T-helper 2 cell treated with Interferon-gamma antibody and Interleukin-4, amounts not matched to agents 5 μg/mL and 100 μg/mL, for 36 hours (primary cell): ENCODE measurements around the gene PRPF6.
"Not testable (repeated sequence)": the region's sequence is repeated elsewhere in the genome, so short reads cannot be mapped to it uniquely, and the experiment has no call there.

Experiments used
- DNase-seq: peaks from one replicate; pipeline ENCODE4 v3.0.0; 2021; ENCODE audit warnings: low spot score
- H3K27ac Mint-ChIP-seq: one replicate; pipeline ENCODE4 v1.8.0; 2021; ENCODE audit warnings: mild to moderate bottlenecking, mixed read lengths
- H3K27me3 Mint-ChIP-seq: one replicate; pipeline ENCODE4 v1.8.0; 2021; ENCODE audit warnings: low read depth, mixed read lengths
- H3K36me3 Mint-ChIP-seq: one replicate; pipeline ENCODE4 v1.8.0; 2021; ENCODE audit warnings: low read depth, mixed read lengths
- H3K4me1 Mint-ChIP-seq: one replicate; pipeline ENCODE4 v1.8.0; 2021; ENCODE audit warnings: low read depth, mixed read lengths
- H3K4me3 Mint-ChIP-seq: one replicate; pipeline ENCODE4 v1.8.0; 2022; ENCODE audit warnings: mild to moderate bottlenecking, moderate library complexity, mixed read lengths
- H3K9me3 Mint-ChIP-seq: one replicate; pipeline ENCODE4 v1.8.0; 2021; ENCODE audit warnings: mixed read lengths

PRPF6 gene

GRCh38 chr20:63953764-63954429, 27.0 kb upstream of the PRPF6 start:
- Mint-ChIP-seq H3K4me3 (peak overlapping the region; percentile 82), H3K9me3 (no peaks in the 10 kb centered on the region), H3K4me1 (peaks cover 26% of the 10 kb centered on the region), H3K27ac (peak overlapping the region; percentile 60), H3K27me3 (no peaks in the 10 kb centered on the region), H3K36me3 (peaks cover 6% of the 10 kb centered on the region)
- DNase-seq: no peak

DNA sequence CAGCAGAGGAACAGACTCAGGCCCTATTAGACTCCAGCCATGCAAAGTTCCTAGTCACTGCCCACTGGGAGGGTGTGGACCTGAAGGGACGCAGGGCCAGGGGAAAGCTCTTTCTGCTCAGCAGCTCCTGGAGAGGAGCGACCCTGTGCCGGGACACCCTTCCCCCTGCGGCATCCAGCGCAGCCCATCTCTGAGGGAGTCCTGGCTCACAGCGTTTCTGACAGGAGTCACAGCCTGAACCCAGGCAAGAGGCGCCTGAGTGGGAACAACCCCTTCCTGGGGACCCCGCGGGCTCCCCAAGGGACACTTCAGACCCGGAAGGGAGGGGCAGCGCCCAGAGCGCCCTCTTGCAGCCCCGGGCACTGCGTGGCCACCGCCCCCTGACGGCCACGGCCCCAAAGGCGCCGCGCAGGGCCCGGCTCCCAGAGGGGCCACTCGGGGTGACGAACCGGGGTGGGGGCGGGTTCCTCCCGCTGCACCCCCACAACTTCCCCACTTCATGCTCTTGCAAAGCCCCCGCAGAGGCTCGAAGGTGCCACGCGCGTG, 25.6 kb upstream of the PRPF6 start:
- H3K4me1 Mint-ChIP-seq: peaks cover 23% of the 10 kb centered on the region
- H3K36me3 Mint-ChIP-seq: peaks cover 11% of the 10 kb centered on the region
- DNase-seq: peak; percentile 51
- no peaks in the 10 kb centered on the region for H3K27me3 Mint-ChIP-seq
- peak overlapping the region; percentile 82 for H3K4me3 Mint-ChIP-seq
- no peak overlapping the region for H3K27ac Mint-ChIP-seq
- no peaks in the 10 kb centered on the region for H3K9me3 Mint-ChIP-seq

DNA sequence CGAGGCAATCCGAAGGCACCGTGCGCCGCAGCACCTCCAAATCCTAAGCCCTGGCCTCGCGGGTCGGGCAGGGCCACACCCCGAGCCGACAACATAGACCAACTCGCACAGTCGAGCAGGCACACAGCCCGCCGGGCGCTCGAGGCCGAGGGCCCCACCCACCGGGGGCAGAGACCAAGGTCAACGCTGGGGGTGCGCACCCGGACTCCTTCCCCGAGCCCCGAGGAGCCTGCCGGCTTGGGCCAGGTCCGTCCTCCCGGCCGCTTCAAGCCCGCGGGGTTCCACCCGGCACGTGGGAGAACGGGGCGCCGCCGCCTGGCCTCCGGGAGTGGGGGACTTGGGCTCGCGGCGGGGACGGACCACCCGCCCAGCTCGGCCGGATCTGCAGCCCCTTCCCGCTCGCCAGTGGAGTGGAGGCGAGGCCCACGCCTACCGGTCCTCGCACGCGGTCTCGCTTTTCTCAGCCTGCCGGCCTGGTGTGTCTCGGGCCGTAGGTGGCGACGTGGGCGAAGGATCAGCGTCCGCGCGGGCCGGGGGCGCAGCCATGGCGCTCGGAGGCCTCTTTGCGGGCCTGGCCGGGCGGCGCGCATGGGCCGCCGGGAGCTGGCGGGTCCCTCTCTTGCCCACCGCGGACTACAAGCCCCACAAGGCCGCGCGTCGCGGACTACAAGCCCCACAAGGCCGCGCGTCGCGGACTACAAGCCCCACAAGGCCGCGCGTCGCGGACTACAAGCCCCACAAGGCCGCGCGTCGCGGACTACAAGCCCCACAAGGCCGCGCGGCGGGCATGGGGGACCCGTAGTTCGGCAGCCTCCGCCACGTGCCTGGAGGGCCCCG, 24.9 kb upstream of the PRPF6 start, which contains the start of gene UCKL1:
Gene UCKL1, minus strand, starts transcription at position 590 of the 837 bp plus-strand sequence. Its CDS starts 44 bp downstream, at position 546.
- no peaks in the 10 kb centered on the region for H3K27me3 Mint-ChIP-seq
- H3K4me3 Mint-ChIP-seq: peak within 1 kb of the TSS; percentile 82
- no peaks in the 10 kb centered on the region for H3K9me3 Mint-ChIP-seq
- H3K36me3 Mint-ChIP-seq: peaks cover 11% of the 10 kb centered on the region
- DNase-seq: peak; percentile 89
- peaks cover 23% of the 10 kb centered on the region for H3K4me1 Mint-ChIP-seq
- H3K27ac Mint-ChIP-seq: peak within 1 kb of the TSS; percentile 86

DNA sequence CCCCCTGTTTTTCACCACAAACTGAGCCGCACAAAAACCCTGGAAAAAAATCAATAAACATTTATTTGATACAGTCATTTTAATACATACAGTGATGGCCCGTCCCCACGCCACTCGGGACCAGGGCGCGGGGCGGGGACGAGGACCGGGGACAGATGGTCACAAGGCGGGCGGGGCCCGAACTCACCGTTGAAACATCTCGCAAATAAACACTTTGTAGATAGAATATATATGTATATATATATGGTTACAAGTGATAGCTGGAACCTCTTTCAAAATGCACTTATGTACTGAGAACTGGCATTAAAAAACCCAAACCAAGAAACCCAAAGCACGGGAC, 24.3 kb upstream of the PRPF6 start:
- DNase-seq: no peak
- Mint-ChIP-seq H3K27me3 (no peaks in the 10 kb centered on the region), H3K36me3 (peaks cover 17% of the 10 kb centered on the region), H3K9me3 (no peaks in the 10 kb centered on the region), H3K4me1 (peaks cover 23% of the 10 kb centered on the region), H3K27ac (peak overlapping the region; percentile 83), H3K4me3 (peak overlapping the region; percentile 81)

DNA sequence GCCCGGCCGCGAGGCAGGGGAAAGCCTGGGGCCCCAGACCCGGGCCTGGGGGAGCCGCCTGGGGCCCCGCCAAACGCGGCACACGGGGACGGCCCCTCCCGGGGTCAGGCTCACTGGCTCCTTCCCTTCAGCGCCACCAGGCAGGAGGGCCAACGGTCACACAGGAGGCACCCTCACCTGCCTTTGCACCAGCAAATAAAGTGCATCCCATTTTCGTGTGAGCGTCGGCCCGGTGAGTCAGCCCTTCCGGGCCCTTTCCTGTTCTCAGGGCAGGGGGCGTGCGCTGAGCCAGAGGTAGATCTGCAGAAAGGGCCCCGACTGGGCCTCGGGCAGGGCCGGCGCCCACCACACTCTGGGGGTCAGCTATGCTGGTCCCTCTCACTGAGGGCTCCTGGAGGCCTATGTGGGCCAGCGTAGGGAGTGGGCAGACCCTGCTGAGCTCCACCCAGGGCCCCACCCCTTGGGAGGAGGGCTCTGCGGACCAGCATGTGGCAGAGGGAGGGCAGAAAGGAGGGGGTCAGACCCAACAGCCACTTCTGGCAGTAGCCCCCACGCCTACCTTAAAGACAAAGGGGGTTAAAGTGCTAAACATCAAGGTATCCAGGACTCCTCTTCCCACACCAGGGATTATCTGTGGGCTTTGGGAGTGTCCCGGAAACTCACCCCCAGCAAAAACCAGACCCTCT, 23.8 kb upstream of the PRPF6 start:
- H3K4me3 Mint-ChIP-seq: peak overlapping the region; percentile 68
- peaks cover 18% of the 10 kb centered on the region for H3K36me3 Mint-ChIP-seq
- no peaks in the 10 kb centered on the region for H3K9me3 Mint-ChIP-seq
- peaks cover 23% of the 10 kb centered on the region for H3K4me1 Mint-ChIP-seq
- no peaks in the 10 kb centered on the region for H3K27me3 Mint-ChIP-seq
- peak; percentile 76 for DNase-seq
- H3K27ac Mint-ChIP-seq: peak overlapping the region; percentile 86

DNA sequence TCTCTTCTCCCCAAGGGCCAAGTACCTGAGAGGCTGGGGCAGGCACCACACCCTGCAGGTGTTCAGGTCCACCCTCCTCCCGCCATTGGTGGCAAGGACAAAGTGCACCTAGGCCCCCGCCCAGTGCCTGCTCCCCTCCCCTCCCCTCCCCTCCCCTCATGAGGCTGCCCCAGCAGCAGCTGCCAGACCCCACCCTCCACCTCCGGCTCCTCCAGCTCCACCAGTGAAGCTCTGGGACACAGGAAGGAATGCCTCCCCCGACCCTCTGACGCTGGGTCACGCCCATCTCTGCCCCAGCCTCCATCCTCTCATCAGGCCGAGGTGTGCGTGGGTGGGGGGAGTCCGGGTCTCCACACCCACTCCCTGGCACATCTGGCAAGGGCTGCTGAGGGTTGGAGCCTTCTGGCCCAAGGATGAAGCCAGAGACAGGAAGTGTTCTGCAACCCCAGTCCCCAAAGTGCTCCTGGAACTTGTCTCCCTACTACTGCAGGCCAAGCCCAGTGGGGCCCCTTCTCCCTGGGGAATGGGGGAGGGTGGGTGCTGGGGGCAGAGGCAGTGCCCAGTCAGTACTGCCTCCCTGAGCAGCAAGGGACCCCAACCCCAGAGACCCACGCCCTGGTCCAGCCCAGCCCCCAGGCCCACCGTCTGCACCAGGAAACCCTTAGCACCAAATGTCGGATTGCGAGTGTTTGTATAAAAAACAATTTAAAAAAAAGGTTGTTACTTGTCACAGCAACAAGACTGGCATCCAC, 23.1 kb upstream of the PRPF6 start:
- H3K36me3 Mint-ChIP-seq: peaks cover 21% of the 10 kb centered on the region
- H3K9me3 Mint-ChIP-seq: no peaks in the 10 kb centered on the region
- H3K27ac Mint-ChIP-seq: peak overlapping the region; percentile 86
- peak; percentile 59 for DNase-seq
- H3K4me3 Mint-ChIP-seq: peak overlapping the region; percentile 68
- no peaks in the 10 kb centered on the region for H3K27me3 Mint-ChIP-seq
- peaks cover 23% of the 10 kb centered on the region for H3K4me1 Mint-ChIP-seq

DNA sequence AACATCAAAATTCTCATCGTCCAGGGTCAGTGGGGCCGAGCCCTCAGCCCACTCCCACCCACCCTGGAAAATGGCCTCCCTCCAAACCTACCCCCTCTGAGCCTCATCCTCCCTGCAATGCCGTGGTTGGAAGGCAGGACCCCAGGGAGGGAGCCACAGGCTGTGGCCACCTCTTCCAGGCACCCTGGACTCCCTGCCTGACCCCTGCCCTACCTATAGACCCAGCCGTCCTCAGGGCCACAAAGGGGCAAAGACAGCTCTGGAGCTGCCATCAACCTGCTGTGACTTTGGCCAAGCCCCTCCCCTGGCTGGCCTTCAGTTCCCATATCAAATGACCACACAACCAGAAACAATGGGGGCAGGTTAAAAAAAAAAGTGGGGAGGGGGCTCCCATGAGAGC, 22.5 kb upstream of the PRPF6 start:
- H3K9me3 Mint-ChIP-seq: no peaks in the 10 kb centered on the region
- no peak for DNase-seq
- H3K4me1 Mint-ChIP-seq: peaks cover 22% of the 10 kb centered on the region
- peak overlapping the region; percentile 26 for H3K4me3 Mint-ChIP-seq
- peaks cover 22% of the 10 kb centered on the region for H3K36me3 Mint-ChIP-seq
- H3K27ac Mint-ChIP-seq: peak overlapping the region; percentile 75
- H3K27me3 Mint-ChIP-seq: no peaks in the 10 kb centered on the region

GRCh38 chr20:63958964-63959698, 21.8 kb upstream of the PRPF6 start:
- DNase-seq: no peak
- H3K36me3 Mint-ChIP-seq: peaks cover 22% of the 10 kb centered on the region
- H3K27ac Mint-ChIP-seq: no peak overlapping the region
- no peaks in the 10 kb centered on the region for H3K9me3 Mint-ChIP-seq
- H3K4me3 Mint-ChIP-seq: no peak overlapping the region
- no peaks in the 10 kb centered on the region for H3K27me3 Mint-ChIP-seq
- H3K4me1 Mint-ChIP-seq: peaks cover 18% of the 10 kb centered on the region

GRCh38 chr20:63959699-63960075, 21.2 kb upstream of the PRPF6 start:
- DNase-seq: no peak
- H3K27ac Mint-ChIP-seq: peak overlapping the region; percentile 10
- H3K36me3 Mint-ChIP-seq: peaks cover 20% of the 10 kb centered on the region
- H3K4me1 Mint-ChIP-seq: peaks cover 12% of the 10 kb centered on the region
- H3K9me3 Mint-ChIP-seq: no peaks in the 10 kb centered on the region
- no peaks in the 10 kb centered on the region for H3K27me3 Mint-ChIP-seq
- no peak overlapping the region for H3K4me3 Mint-ChIP-seq

DNA sequence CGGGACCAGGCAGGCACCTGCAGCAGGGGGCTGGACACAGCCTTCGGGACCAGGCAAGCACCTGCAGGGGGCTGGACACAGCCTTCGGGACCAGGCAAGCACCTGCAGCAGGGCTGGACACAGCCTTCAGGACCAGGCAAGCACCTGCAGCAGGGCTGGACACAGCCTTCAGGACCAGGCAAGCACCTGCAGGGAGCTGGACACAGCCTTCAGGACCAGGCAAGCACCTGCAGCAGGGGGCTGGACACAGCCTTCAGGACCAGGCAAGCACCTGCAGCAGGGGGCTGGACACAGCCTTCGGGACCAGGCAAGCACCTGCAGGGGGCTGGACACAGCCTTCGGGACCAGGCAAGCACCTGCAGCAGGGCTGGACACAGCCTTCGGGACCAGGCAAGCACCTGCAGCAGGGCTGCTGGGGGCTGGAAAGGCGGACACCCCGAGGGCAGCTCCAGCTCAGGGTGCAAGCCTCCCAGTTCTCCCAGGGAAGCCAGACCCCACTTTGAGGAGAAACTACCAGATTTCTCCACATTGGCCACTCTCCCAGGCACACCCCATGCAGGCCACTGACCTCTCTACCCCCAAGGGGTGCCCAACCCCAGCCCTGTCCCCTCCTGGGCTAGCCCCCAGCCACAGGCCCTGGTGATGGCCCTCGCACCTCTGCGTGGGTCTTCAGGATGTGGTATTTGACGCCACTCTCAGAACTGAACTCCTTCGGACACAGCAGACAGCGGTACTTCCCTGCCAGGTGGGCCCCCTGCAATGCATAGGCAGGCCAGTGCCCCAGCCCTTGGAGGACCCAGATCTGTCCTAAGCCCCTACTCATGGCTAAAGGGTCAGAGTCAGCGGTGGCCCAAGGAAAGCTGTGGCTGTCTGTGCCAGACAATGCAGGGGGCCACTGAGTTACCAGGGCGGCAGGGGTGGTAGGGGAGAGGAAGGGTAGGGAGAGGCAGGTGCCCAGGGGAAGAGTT, 20.0 kb upstream of the PRPF6 start:
- not testable (repeated sequence) for H3K27me3 Mint-ChIP-seq, DNase-seq, H3K4me1 Mint-ChIP-seq, H3K9me3 Mint-ChIP-seq, H3K4me3 Mint-ChIP-seq, H3K27ac Mint-ChIP-seq
- H3K36me3 Mint-ChIP-seq: peaks cover 20% of the 10 kb centered on the region

GRCh38 chr20:63961664-63962425, 19.1 kb upstream of the PRPF6 start:
- H3K27me3 Mint-ChIP-seq: no peaks in the 10 kb centered on the region
- no peak for DNase-seq
- peaks cover 8% of the 10 kb centered on the region for H3K4me1 Mint-ChIP-seq
- H3K36me3 Mint-ChIP-seq: peaks cover 29% of the 10 kb centered on the region
- no peaks in the 10 kb centered on the region for H3K9me3 Mint-ChIP-seq
- H3K27ac Mint-ChIP-seq: no peak overlapping the region
- H3K4me3 Mint-ChIP-seq: no peak overlapping the region
